HepG2 (cell line): ENCODE data around the gene SLC6A9. TPM values are rescaled to one million over a fixed set of nuclear protein-coding genes. Genes with fewer than 3 reads are reported as not detected.

Source experiments
- ADNP ChIP-seq: sonication (generic); formaldehyde crosslinking; IDR thresholded peaks from 2 replicates; pipeline ENCODE4 v1.4.0; 2020; ENCODE audit warnings: missing genetic modification reagents
- BCLAF1 ChIP-seq: fragments of 450-650 bp; IDR thresholded peaks from 2 replicates; pipeline ENCODE4 v1.6.1; 2017; ENCODE audit warnings: mild to moderate bottlenecking
- CERS6 ChIP-seq: sonication (generic); formaldehyde crosslinking; IDR thresholded peaks from 2 replicates; pipeline ENCODE4 v1.5.0; 2020; ENCODE audit warnings: missing genetic modification reagents
- HHEX ChIP-seq: IDR thresholded peaks from 2 replicates; pipeline ENCODE4 v1.6.1; 2016; ENCODE audit warnings: control low read depth
- KDM2A ChIP-seq: sonication (generic); formaldehyde crosslinking; IDR thresholded peaks from 2 replicates; pipeline ENCODE4 v1.4.0; 2020; ENCODE audit warnings: low read depth, missing genetic modification reagents, borderline replicate concordance
- KDM4B ChIP-seq: sonication (generic); formaldehyde crosslinking; IDR thresholded peaks from 2 replicates; pipeline ENCODE4 v1.4.0; 2020; ENCODE audit warnings: missing genetic modification reagents
- KLF9 ChIP-seq: IDR thresholded peaks from 2 replicates; pipeline ENCODE4 v1.6.1; 2016; ENCODE audit warnings: low read depth
- MXD4 ChIP-seq: IDR thresholded peaks from 2 replicates; pipeline ENCODE4 v1.6.1; 2016; ENCODE audit warnings: mild to moderate bottlenecking, missing biosample characterization, missing genetic modification reagents
- RBAK ChIP-seq: sonication (generic); formaldehyde crosslinking; IDR thresholded peaks from 2 replicates; pipeline ENCODE4 v1.5.1; 2020; ENCODE audit warnings: mild to moderate bottlenecking, missing genetic modification reagents
- SOX6 ChIP-seq, 2 experiments: fragments of 450-650 bp in 1 of 2; sonication (generic) in 1 of 2; formaldehyde crosslinking in 1 of 2; IDR thresholded peaks; 2 replicates each; pipeline versions ENCODE4 v1.4.0 to v1.6.1; 2017 to 2020; ENCODE audit warnings: antibody characterized with exemption in 1 of 2, mild to moderate bottlenecking in 1 of 2, missing genetic modification reagents in 1 of 2
- ZBTB20 ChIP-seq: sonication (generic); formaldehyde crosslinking; IDR thresholded peaks from 2 replicates; pipeline ENCODE4 v1.8.1; 2023; ENCODE audit warnings: missing genetic modification reagents, low read depth, mild to moderate bottlenecking, borderline replicate concordance
- ZGPAT ChIP-seq: IDR thresholded peaks from 2 replicates; pipeline ENCODE4 v1.6.1; 2016; ENCODE audit warnings: mild to moderate bottlenecking
- ZNF101 ChIP-seq: sonication (generic); formaldehyde crosslinking; IDR thresholded peaks from 2 replicates; pipeline ENCODE4 v1.4.0; 2020; ENCODE audit warnings: mild to moderate bottlenecking, low read depth, missing genetic modification reagents, borderline replicate concordance
- ZNF12 ChIP-seq: sonication (generic); formaldehyde crosslinking; IDR thresholded peaks from 2 replicates; pipeline ENCODE4 v1.5.0; 2020; ENCODE audit warnings: missing genetic modification reagents
- ZNF678 ChIP-seq: sonication (generic); formaldehyde crosslinking; IDR thresholded peaks from 2 replicates; pipeline ENCODE4 v1.4.0; 2020; ENCODE audit warnings: mild to moderate bottlenecking, missing genetic modification reagents
- ZNF772 ChIP-seq: sonication (generic); formaldehyde crosslinking; IDR thresholded peaks from 2 replicates; pipeline ENCODE4 v1.5.0; 2020; ENCODE audit warnings: mild to moderate bottlenecking, missing genetic modification reagents
- polyA plus RNA-seq, 8 experiments: library from polyadenylated mRNA; depleted of rRNA in 3 of 8; stranded (reverse) in 7 of 8; unstranded in 1 of 8; fragments of >200 nt; fragmentation: Illumina TruSeq in 4 of 8; extraction: Trizol in 4 of 8; gene quantifications; 2 replicates each; pipeline versions ENCODE4 v1.2.1 to v1.2.3, GENCODE V29; 2011 to 2016; ENCODE audit warnings: low read depth in 4 of 8, missing spikeins in 1 of 8, mixed read lengths in 1 of 8; ENCODE audit not compliant: insufficient read depth in 1 of 8
- total RNA-seq, 5 experiments: library from RNA; depleted of rRNA; stranded (reverse); fragments of >200 nt; fragmentation: Illumina TruSeq; extraction: Trizol; gene quantifications; 2 replicates each; pipeline ENCODE4 v1.2.3, GENCODE V29; 2016; ENCODE audit warnings: low read depth in 1 of 5
- TF ChIP-seq, protein P1 (sequence below): sonication (generic); IDR thresholded peaks from 2 replicates; pipeline ENCODE4 v1.6.1; 2016; ENCODE audit warnings: low read depth, borderline replicate concordance
- TF ChIP-seq, protein P2 (sequence below): sonication (generic); formaldehyde crosslinking; IDR thresholded peaks from 2 replicates; pipeline ENCODE4 v1.4.0; 2020; ENCODE audit warnings: missing genetic modification reagents

The SLC6A9 gene
- total and polyA plus RNA-seq, 2 of the 13 experiments (the other 11 are each of a cell fraction or from before 2014, with no cell fraction given): 8.5 to 9.9 TPM

GRCh38 chr1:43974443-43975248 is 56.6 kb downstream of the SLC6A9 start, which contains the start of gene ATP6V0B (continued):
- TF ChIP-seq ZNF12 (0 out of 2 replicates have a peak, but pooled peaks have one; percentile 24), ZNF678 (CRISPR knock-in tag) (no peak), ZNF772 (CRISPR knock-in tag) (peak; percentile 71; the same call in 1 of the 2 replicates), CERS6 (no peak), HHEX (CRISPR knock-in tag) (no peak), ZNF101 (CRISPR knock-in tag) (no peak), KDM4B (CRISPR knock-in tag) (no peak; the same call in 1 of the 2 replicates), KDM2A (peak; percentile 98), RBAK (no peak), ADNP (CRISPR knock-in tag) (no peak), SOX6 (IDR thresholded peaks at IDR 0.05) (no peak), SOX6 (CRISPR knock-in tag; IDR thresholded peaks at IDR 0.05) (peak; percentile 78), ZBTB20 (CRISPR knock-in tag) (no peak; the same call in 1 of the 2 replicates), KLF9 (CRISPR knock-in tag) (0 out of 2 replicates have a peak, but pooled peaks have one; percentile 53), MXD4 (CRISPR knock-in tag) (peak; percentile 84), BCLAF1 (no peak), ZGPAT (CRISPR knock-in tag) (peak; percentile 73; the same call in 1 of the 2 replicates)
- TF ChIP-seq, protein P1, sequence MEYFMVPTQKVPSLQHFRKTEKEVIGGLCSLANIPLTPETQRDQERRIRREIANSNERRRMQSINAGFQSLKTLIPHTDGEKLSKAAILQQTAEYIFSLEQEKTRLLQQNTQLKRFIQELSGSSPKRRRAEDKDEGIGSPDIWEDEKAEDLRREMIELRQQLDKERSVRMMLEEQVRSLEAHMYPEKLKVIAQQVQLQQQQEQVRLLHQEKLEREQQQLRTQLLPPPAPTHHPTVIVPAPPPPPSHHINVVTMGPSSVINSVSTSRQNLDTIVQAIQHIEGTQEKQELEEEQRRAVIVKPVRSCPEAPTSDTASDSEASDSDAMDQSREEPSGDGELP: peak; percentile 20; the same call in 1 of the 2 replicates
- TF ChIP-seq, protein P2, sequence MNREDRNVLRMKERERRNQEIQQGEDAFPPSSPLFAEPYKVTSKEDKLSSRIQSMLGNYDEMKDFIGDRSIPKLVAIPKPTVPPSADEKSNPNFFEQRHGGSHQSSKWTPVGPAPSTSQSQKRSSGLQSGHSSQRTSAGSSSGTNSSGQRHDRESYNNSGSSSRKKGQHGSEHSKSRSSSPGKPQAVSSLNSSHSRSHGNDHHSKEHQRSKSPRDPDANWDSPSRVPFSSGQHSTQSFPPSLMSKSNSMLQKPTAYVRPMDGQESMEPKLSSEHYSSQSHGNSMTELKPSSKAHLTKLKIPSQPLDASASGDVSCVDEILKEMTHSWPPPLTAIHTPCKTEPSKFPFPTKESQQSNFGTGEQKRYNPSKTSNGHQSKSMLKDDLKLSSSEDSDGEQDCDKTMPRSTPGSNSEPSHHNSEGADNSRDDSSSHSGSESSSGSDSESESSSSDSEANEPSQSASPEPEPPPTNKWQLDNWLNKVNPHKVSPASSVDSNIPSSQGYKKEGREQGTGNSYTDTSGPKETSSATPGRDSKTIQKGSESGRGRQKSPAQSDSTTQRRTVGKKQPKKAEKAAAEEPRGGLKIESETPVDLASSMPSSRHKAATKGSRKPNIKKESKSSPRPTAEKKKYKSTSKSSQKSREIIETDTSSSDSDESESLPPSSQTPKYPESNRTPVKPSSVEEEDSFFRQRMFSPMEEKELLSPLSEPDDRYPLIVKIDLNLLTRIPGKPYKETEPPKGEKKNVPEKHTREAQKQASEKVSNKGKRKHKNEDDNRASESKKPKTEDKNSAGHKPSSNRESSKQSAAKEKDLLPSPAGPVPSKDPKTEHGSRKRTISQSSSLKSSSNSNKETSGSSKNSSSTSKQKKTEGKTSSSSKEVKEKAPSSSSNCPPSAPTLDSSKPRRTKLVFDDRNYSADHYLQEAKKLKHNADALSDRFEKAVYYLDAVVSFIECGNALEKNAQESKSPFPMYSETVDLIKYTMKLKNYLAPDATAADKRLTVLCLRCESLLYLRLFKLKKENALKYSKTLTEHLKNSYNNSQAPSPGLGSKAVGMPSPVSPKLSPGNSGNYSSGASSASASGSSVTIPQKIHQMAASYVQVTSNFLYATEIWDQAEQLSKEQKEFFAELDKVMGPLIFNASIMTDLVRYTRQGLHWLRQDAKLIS (CRISPR knock-in tag): no peak
